ENCODE results near the gene CEP250.

GRCh38 chr20:35551503-35551902 lies 96.1 kb downstream of the CEP250 start:
- TF ChIP-seq CTCF (IDR thresholded peaks at IDR 0.05) (no peak), EP300 (IDR thresholded peaks at IDR 0.05) (no peak), POLR2A (IDR thresholded peaks at IDR 0.05) (no peak)
